ENCODE results near the gene SCGB1A1.
A peak's percentile ranks its signal among the peaks of the same experiment; 100 is the strongest.
"Not testable (repeated sequence)": the region's sequence is repeated elsewhere in the genome, so short reads cannot be mapped to it uniquely, and the experiment has no call there.

Gene SCGB1A1

DNA sequence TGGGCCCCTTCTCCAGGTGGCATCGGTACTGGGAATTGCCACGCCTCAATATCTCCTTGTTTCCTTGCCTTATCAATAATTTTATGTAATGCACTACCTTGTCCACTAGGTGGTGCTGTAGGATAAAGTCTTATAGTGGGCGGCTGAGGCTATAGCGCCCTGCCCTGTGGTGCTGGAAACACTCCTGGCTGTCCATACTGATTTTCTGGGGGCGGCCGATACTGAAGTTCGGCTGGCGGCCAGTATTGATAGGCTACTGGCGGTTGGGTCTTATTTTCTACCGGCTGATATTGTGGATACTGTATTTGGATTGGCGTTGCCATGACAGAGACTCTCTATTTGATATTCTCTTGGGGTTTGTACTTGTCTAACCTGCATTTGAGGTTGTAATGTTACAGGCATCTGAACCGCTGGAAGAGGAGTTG, 38.0 kb upstream of the SCGB1A1 start:
- TF ChIP-seq, protein P1, sequence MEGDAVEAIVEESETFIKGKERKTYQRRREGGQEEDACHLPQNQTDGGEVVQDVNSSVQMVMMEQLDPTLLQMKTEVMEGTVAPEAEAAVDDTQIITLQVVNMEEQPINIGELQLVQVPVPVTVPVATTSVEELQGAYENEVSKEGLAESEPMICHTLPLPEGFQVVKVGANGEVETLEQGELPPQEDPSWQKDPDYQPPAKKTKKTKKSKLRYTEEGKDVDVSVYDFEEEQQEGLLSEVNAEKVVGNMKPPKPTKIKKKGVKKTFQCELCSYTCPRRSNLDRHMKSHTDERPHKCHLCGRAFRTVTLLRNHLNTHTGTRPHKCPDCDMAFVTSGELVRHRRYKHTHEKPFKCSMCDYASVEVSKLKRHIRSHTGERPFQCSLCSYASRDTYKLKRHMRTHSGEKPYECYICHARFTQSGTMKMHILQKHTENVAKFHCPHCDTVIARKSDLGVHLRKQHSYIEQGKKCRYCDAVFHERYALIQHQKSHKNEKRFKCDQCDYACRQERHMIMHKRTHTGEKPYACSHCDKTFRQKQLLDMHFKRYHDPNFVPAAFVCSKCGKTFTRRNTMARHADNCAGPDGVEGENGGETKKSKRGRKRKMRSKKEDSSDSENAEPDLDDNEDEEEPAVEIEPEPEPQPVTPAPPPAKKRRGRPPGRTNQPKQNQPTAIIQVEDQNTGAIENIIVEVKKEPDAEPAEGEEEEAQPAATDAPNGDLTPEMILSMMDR (IDR thresholded peaks at IDR 0.05; ENCODE audit: control insufficient read depth, extremely low read depth, insufficient read depth), result peak; percentile 87
- H3K4me3 ChIP-seq (ENCODE audit: low read depth, low read length); DNase-seq (ENCODE audit: low read depth): not testable (repeated sequence)

DNA sequence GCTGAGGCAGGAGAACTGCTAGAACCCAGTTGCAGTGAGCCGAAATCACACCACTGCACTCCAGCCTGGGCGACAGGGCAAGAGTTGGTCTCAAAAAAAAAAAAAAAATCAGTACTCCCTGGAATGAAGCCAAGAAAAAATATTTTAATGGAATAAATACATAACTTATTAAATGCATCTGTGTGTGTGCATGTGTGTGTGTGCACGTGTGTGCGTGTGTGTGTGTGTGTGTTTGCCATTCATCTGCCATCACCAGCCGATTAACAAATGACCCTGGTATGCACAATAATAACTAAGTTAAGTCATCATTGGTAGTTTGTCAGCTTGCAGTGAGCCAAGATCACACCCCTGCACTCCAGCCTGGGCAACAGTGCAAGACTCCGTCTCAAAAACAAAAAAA, 35.0 kb upstream of the SCGB1A1 start:
- TF ChIP-seq, protein P1 (IDR thresholded peaks at IDR 0.05; ENCODE audit: control insufficient read depth, extremely low read depth, insufficient read depth), result no peak
- H3K4me3 ChIP-seq (ENCODE audit: low read depth, low read length), result no peak overlapping the region
- no peak for DNase-seq (ENCODE audit: low read depth)

DNA sequence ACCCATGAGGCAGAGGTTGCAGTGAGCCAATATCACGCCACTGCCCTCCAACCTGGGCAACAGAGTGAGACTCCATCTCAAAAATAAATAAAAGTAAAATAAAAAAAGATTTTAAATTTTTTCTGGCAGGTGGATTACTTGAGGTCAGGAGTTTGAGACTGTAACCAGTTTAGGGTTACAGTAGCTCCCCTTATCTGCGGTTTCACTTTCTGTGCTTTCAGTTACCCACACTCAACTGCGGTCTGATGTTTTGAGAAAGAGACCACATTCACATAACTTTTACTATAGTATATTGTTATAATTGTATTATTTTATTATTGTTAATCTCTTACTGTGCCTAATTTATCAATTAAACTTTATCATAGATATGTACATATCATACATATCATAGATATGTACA, 32.8 kb upstream of the SCGB1A1 start:
- not testable (repeated sequence) for DNase-seq (ENCODE audit: low read depth); H3K4me3 ChIP-seq (ENCODE audit: low read depth, low read length)

DNA sequence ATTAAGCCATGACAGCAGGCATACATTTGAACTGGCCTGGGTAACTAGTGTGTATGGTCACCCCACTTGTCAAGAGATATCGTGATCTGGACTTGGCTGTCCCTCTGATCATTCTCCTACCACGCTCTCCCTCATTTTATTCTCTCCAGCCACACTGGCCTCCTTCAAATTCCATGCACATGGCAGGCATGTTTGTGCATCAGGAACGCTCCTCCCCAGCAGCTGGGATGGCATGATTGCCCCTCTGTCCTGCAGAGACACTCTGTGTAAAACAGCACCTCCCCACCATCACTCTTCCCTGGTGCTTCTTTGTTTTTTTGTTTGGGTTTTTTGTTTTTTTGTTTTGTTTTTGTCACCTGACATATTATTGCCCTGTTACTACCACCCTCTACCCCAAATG, 31.5 kb upstream of the SCGB1A1 start:
- no peak for DNase-seq (ENCODE audit: low read depth)
- no peak overlapping the region for H3K4me3 ChIP-seq (ENCODE audit: low read depth, low read length)
- TF ChIP-seq, protein P1 (IDR thresholded peaks at IDR 0.05; ENCODE audit: control insufficient read depth, extremely low read depth, insufficient read depth), result no peak

DNA sequence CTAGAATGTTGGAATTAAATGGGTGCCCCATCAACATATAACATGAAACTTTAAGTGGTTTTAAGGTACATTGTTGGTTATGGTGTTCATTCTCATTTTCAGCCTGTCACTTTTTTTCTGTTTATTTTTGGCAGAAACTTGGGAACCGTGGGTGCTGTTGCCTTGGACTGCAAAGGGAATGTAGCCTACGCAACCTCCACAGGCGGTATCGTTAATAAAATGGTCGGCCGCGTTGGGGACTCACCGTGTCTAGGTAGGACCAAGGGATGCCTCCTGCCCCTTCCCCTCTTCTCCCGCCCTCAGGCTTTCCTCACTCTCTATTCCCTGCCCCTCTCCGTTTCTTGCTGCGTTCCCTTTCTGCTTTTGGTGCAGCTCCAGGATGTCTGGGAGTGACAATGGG, 29.8 kb upstream of the SCGB1A1 start:
- DNase-seq (ENCODE audit: low read depth), result no peak

DNA sequence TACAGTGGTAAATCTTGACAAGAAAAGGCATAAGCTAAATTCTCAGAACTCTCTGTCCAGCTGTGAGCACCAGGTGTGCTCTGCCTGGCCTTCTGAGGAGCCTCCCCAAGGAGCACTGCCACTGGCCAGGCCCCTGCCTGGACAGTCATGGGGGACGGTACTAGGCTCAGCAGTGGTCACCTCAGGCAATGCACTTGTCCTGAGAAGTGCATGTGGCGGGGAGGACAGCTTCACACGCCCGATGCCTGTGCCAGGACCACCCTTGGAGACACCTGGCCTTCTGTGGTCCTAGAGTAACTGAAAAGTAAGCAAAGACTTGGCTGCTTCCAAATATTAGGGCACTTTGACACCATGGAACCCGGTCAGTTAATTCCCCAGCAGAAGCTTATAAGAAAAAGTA, 28.6 kb upstream of the SCGB1A1 start:
- no peak for DNase-seq (ENCODE audit: low read depth)
- no peak overlapping the region for H3K4me3 ChIP-seq (ENCODE audit: low read depth, low read length)

More for the DNA sequence above, 29.8 kb upstream of the SCGB1A1 start:
- H3K4me3 ChIP-seq (ENCODE audit: low read depth, low read length), result no peak overlapping the region
- TF ChIP-seq, protein P1 (IDR thresholded peaks at IDR 0.05; ENCODE audit: control insufficient read depth, extremely low read depth, insufficient read depth), result no peak

DNA sequence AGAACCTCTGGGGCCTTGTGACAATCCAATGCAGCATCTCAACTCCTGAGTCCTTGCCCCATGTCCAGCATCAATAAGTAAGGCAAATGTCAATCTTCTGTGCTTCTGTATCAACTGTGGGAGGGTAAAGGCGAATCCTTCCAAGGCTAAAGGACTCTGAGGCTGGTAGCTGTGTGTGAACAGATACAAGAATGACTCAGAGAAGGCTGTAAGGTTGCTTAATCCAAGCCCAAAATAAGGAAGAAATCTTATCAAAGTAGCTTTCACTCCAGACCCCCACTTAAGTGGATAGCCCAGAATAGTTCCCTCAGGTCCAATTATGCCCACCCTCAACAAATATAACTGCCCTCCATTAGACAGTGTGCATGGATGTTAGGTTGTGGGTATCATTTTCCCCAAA, 28.1 kb upstream of the SCGB1A1 start:
- DNase-seq (ENCODE audit: low read depth), result no peak
- TF ChIP-seq, protein P1 (IDR thresholded peaks at IDR 0.05; ENCODE audit: control insufficient read depth, extremely low read depth, insufficient read depth), result no peak
- no peak overlapping the region for H3K4me3 ChIP-seq (ENCODE audit: low read depth, low read length)

More for the DNA sequence above, 28.6 kb upstream of the SCGB1A1 start:
- TF ChIP-seq, protein P1 (IDR thresholded peaks at IDR 0.05; ENCODE audit: control insufficient read depth, extremely low read depth, insufficient read depth), result no peak
